Measurements from ENCODE around the gene FGF18.

Gene FGF18

GRCh38 chr5:171470420-171470819, 51.0 kb downstream of the FGF18 start:
- no peak for DNase-seq (ENCODE audit: low read depth)

- DNase-seq (ENCODE audit: low read depth): no peak
These were observed 54.9 kb downstream of the FGF18 start for GRCh38 chr5:171474230-171474813.

DNA sequence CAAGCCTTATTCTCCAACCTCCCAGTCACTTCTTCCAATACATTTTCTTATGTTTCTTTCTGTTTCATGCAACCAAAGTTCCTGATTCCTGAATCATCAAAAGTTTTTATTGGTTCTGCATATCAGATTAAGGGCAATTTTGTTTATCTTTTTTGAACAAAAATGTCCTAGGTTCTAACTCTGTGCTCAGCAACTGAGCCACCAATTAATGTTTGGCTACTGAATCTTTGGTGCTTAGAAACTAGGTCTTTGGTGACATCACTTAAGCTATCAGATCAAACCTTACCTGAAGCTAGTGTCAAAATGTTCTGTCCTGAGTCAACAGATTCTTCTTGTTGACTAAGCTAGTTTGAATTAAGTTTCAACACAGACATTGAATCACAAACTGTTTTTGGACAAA, 56.1 kb downstream of the FGF18 start:
- no peak for DNase-seq (ENCODE audit: low read depth)

GRCh38 chr5:171476701-171477100, 57.3 kb downstream of the FGF18 start:
- no peak for DNase-seq (ENCODE audit: low read depth)

DNA sequence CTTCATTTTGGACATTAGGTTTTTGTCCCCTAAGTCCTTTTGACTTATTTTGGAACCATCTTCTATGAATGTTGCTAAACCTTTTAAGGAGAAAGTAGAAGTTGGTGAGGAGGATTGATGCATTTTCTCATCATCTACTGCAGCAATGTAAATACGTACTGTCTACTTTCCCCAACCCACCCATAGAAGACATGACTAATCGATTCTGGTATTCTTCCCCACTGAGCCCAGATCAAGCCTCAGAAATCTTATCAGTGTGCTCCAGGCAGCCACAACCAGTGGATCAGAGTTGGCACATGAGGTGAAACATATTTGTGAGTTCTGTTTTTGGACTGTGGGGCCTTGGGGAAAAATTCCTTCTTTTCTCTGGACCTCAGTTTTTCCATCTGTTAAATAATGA, 57.7 kb downstream of the FGF18 start:
- no peak for DNase-seq (ENCODE audit: low read depth)

- no peak for DNase-seq (ENCODE audit: low read depth)
These were observed 58.2 kb downstream of the FGF18 start for GRCh38 chr5:171477666-171478065.

- DNase-seq (ENCODE audit: low read depth): no peak
These were observed 59.7 kb downstream of the FGF18 start for GRCh38 chr5:171478946-171479775.

GRCh38 chr5:171479776-171480125, 60.3 kb downstream of the FGF18 start:
- no peak for DNase-seq (ENCODE audit: low read depth)

DNA sequence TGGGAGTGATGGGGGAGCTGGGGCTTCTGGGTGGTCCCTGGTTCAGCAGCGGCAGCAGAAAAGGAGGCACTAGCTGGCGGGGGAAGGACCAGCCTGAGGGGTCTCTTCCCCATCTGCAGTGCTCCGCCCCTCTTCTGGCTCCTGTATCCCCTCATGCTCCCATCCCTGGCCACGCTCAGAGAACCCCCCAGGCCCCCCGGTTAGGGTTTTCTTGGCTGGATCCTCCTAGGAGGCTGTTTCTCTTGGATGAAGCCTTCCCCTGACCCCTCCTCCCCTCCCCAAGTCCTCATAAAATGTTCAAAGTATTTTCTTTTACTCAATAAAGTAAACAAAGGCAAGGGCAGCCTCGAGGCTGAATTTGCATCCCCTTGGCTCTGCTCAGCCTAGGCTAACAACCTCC, 60.8 kb downstream of the FGF18 start:
- no peak for DNase-seq (ENCODE audit: low read depth)

- no peak for DNase-seq (ENCODE audit: low read depth)
These were observed 62.4 kb downstream of the FGF18 start for GRCh38 chr5:171481571-171482433.

- DNase-seq (ENCODE audit: low read depth): no peak
These were observed 62.9 kb downstream of the FGF18 start for GRCh38 chr5:171482434-171482730.

DNA sequence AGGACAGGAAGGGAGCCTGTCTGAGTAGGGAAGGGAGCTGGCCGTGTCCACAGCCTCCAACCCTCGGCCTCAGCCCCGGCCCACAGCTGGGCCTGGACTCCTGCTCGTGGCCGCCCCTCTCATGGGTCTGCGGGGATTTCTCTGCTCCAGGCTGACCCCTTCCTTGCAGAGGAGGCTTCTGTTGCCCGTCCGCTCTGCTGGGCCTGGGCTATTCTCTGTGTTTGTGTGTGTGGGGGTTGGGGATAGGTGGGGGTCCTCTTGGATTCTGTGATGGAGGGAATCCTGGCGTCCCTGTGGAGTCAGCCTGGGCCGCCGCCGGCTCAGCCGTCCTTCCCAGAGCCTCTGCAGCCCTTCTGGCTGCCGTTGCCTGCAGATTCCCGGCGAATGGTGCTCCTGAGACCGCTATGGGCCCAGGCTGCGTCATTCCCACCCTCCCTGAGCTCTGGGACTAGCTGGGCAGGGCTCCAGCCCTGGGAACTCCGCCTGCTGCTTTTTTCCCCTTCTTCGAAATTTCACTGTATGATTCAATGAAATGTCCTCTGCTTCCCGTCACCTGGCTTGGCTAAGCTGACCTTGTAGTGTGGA, 64.2 kb downstream of the FGF18 start:
- no peak for DNase-seq (ENCODE audit: low read depth)

GRCh38 chr5:171484460-171484899, 65.0 kb downstream of the FGF18 start:
- peak; percentile 14 for DNase-seq (ENCODE audit: low read depth)

GRCh38 chr5:171485668-171486067, 66.2 kb downstream of the FGF18 start:
- DNase-seq (ENCODE audit: low read depth): no peak

- DNase-seq (ENCODE audit: low read depth): no peak
These were observed 67.2 kb downstream of the FGF18 start for GRCh38 chr5:171486613-171487012.

GRCh38 chr5:171488876-171489275, 69.4 kb downstream of the FGF18 start:
- no peak for DNase-seq (ENCODE audit: low read depth)

GRCh38 chr5:171492781-171493180, 73.3 kb downstream of the FGF18 start:
- DNase-seq (ENCODE audit: low read depth): no peak

GRCh38 chr5:171493646-171494393, 74.4 kb downstream of the FGF18 start:
- no peak for DNase-seq (ENCODE audit: low read depth)

DNA sequence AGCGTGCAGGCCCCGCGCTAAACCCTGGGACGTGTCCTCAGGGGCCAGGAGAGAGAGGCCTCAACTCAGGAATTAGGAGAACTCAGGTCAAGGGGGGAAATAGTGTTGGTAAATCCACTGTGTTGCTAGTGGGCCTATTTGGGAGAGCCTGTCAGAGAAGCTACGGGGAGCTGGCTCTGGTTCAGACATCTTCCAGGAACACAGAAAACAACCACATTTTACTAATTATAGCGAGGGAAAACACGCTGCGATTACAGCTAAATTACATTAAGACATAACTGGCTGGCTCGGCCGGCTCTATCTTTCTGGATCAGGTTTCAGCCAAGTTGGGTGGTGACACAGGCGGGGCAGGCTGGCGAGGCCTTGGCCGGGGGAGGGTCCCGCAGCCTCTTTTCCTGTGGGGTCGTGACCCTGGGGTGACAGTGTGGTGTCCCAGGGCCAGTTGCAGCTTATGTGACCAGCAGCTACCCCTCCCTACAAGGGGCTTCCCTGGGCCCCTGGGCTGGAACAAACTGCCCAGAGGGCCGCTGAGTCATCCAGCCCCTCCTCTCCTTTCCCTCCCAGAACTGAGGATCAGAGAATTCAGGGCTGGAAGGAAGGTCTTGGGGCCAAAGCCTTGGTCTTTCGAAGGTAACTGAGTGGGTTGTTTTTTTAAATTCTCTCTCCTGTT, 75.1 kb downstream of the FGF18 start:
- DNase-seq (ENCODE audit: low read depth): no peak

GRCh38 chr5:171495122-171495700, 75.8 kb downstream of the FGF18 start:
- no peak for DNase-seq (ENCODE audit: low read depth)

DNA sequence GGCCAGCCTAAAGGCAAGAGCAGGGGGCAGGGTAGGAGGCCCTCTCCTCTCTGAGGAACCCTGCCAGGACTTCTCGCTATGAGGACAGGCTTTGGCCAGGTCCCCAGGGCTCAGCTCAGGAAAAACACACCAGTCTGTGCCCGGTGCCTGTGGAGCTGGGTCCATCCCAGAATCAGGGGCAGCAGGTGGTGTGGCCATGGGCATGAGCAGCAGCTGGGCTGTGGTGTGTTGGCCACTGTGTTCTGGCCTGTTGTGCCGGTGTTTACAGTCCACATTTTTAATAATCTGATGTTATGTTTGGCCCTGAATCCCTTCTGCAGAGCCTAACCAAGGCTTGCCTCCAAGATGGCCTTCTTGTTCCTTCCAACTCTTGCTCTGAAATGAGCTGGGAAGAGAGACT, 77.0 kb downstream of the FGF18 start:
- no peak for DNase-seq (ENCODE audit: low read depth)
